Ramos (cell line): Measurements from ENCODE around the gene PRPF8.

ENCODE experiments used
- in situ Hi-C: fragments of 300-500 bp; cut with MboI; formaldehyde crosslinking; loops from one replicate; pipeline ENCODE4 v1.14.3; 2022; ENCODE audit warnings: low sequenced_read_pairs; ENCODE audit not compliant: unreplicated experiment

The PRPF8 gene

GRCh38 chr17:1605681-1606351, 78.9 kb downstream of the PRPF8 start:
- in situ Hi-C loops: no loop called here

- in situ Hi-C loops: no loop called here
These were observed 79.7 kb downstream of the PRPF8 start for GRCh38 chr17:1604831-1605528.

- in situ Hi-C loops: no loop called here
These were observed 83.1 kb downstream of the PRPF8 start for GRCh38 chr17:1601571-1601970.
